Activated naive CD8-positive, alpha-beta T cell (primary cell): ENCODE measurements around the gene OR56B1.
"Not testable (repeated sequence)": the region's sequence is repeated elsewhere in the genome, so short reads cannot be mapped to it uniquely, and the experiment has no call there.

Source experiments
- H3K27ac Mint-ChIP-seq: one replicate; pipeline ENCODE4 v1.8.0; 2021; ENCODE audit warnings: mixed read lengths
- H3K27me3 Mint-ChIP-seq: one replicate; pipeline ENCODE4 v1.8.0; 2021; ENCODE audit warnings: mixed read lengths
- H3K36me3 Mint-ChIP-seq: one replicate; pipeline ENCODE4 v1.8.0; 2021; ENCODE audit warnings: mixed read lengths
- H3K4me1 Mint-ChIP-seq: one replicate; pipeline ENCODE4 v1.8.0; 2021; ENCODE audit warnings: low read depth, mixed read lengths
- H3K4me3 Mint-ChIP-seq: one replicate; pipeline ENCODE4 v1.8.0; 2021; ENCODE audit warnings: mild to moderate bottlenecking, mixed read lengths
- H3K9me3 Mint-ChIP-seq: one replicate; pipeline ENCODE4 v1.8.0; 2021; ENCODE audit warnings: low read depth, mixed read lengths

Gene OR56B1

DNA sequence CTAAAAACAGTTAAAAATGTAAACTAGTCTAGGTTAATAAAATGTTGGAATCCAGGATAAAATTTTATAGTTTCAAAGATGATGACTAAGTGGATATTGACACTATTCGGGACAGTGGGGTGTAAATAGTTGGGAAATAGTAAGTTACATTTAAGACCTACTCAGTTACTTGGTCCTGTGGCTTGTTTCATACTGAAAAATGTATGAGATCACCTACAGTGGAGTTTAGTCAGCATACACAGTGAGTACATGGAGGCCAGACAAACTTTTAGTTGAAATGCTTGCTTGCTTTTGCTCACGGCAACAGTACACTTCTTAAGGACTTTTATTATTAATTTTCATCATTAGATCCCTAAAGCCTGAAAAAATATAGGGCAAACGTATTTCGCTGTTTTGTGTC lies 30.6 kb upstream of the OR56B1 start:
- Mint-ChIP-seq H3K9me3 (no peaks in the 10 kb centered on the region), H3K27me3 (no peaks in the 10 kb centered on the region), H3K4me1 (peaks cover 30% of the 10 kb centered on the region), H3K27ac (peak overlapping the region; percentile 83), H3K36me3 (peaks cover 12% of the 10 kb centered on the region), H3K4me3 (no peak overlapping the region)

DNA sequence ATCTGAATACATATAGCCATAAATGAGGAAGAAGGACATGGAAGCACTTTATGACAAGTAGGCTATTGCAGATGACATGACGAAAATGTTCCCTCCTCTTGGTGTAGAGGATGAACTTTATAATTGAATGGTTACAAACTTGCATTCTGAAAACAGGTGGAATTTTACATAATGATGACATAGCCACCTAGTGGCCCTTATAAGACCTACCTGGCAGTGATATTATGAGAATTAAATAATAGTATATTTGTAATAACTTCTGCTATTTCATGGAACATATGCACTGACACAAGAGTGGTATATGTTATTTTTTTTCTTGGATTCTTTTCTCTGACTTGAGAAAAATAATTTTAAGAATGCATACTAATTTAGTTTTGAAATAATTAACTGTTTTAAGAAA lies 23.7 kb upstream of the OR56B1 start:
- Mint-ChIP-seq H3K9me3 (no peaks in the 10 kb centered on the region), H3K4me1 (peaks cover 4% of the 10 kb centered on the region), H3K36me3 (peaks cover 7% of the 10 kb centered on the region), H3K4me3 (no peak overlapping the region), H3K27ac (peak overlapping the region; percentile 36), H3K27me3 (no peaks in the 10 kb centered on the region)

DNA sequence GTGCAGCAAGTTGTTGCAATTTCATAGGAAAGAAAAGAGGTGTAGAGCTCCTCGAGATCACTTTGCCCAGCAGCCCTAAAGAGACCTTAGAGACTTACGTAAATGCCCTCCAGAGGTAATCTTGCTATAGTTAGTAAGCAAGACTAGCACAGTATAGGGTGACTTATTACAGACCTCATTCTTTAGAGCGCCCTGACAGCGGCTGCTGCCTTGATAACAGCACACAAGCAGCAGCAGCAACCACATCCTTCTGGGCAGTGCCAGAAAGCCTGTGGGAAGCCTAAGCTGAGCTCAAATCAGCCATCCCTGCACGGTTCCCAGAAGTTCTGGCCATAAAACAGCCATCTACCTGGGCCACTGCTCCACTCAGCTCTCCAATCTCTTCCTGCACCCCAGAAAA lies 22.6 kb upstream of the OR56B1 start:
- Mint-ChIP-seq H3K9me3 (peaks cover 4% of the 10 kb centered on the region), H3K4me1 (peaks cover 4% of the 10 kb centered on the region), H3K27ac (no peak overlapping the region), H3K27me3 (no peaks in the 10 kb centered on the region), H3K4me3 (no peak overlapping the region), H3K36me3 (peaks cover 2% of the 10 kb centered on the region)

DNA sequence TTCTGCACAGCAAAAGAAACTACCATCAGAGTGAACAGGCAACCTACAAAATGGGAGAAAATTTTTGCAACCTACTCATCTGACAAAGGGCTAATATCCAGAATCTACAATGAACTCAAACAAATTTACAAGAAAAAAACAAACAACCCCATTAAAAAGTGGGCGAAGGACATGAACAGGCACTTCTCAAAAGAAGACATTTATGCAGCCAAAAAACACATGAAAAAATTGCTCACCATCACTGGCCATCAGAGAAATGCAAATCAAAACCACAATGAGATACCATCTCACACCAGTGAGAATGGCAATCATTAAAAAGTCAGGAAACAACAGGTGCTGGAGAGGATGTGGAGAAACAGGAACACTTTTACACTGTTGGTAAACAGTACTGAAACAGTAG lies 19.7 kb upstream of the OR56B1 start:
- H3K27ac Mint-ChIP-seq, H3K9me3 Mint-ChIP-seq, H3K4me3 Mint-ChIP-seq, H3K4me1 Mint-ChIP-seq, H3K27me3 Mint-ChIP-seq: not testable (repeated sequence)
- H3K36me3 Mint-ChIP-seq, result peaks cover 13% of the 10 kb centered on the region

DNA sequence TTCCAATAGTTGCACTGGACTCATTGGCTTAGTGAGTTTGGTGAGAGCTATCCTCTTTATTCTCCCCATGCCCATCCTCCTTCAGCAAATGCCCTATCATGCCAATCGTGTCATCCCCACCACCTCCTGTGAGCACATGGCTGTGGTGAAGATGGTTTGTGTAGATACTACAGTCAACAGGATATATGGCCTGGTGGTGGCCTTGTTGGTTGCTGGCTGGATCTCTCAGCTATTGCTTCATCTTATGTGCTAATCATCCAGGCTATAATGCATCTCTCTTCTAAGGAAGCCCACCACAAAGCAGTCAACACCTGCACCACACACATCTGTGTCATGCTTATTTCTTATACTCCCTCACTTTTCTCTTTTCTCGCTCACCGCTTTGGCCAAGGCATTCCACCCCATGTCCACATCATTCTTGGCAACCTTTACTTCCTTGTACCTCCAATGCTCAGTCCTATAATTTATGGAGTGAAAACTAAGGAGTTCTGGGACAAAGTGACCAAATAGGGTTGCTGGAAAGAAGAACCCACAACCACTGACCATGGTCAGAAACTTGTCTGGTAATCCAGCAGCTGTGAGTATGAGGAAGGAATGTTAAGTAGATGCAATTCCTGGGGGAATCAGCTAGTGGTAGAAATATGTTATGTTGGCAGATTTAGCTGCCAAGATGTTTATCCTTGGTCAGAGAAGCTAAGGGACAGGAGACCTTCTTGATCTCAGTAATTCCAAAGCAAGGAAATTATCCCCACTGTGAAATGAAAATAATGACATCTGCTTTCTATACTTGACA lies 16.3 kb upstream of the OR56B1 start:
- no peak overlapping the region for H3K27ac Mint-ChIP-seq
- peaks cover 13% of the 10 kb centered on the region for H3K36me3 Mint-ChIP-seq
- H3K4me1 Mint-ChIP-seq, result no peaks in the 10 kb centered on the region
- no peak overlapping the region for H3K4me3 Mint-ChIP-seq
- no peaks in the 10 kb centered on the region for H3K27me3 Mint-ChIP-seq
- peaks cover 4% of the 10 kb centered on the region for H3K9me3 Mint-ChIP-seq

DNA sequence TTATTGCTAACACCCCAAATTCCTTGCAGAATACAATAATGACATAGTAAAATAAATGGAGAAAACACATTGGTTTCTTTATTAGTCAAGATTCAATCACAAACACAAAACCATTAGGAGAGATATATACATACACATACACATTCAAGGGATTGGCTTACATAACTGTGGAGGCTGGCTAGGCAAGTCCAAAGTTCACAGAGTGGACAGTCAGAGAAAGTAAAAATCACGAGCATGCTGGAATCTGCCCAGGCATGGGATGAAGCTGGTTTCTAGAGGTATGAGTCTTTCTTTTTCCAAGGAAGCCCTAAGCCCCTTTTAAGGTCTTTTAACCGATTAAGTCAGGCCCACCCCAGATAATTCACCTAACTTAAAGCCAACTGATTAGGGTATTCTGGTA lies 13.6 kb upstream of the OR56B1 start:
- H3K4me1 Mint-ChIP-seq, result no peaks in the 10 kb centered on the region

DNA sequence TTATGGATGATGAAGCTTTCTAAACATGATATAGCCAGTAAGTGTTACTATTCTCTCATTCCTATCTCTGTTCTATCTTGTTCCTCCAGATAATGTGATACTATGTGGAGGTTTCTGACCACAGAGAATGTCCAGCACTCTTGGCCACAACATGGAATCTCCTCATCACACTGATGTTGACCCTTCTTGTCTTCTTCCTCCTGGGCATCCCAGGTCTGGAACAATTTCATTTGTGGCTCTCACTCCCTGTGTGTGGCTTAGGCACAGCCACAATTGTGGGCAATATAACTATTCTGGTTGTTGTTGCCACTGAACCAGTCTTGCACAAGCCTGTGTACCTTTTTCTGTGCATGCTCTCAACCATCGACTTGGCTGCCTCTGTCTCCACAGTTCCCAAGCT lies 9.9 kb upstream of the OR56B1 start:
- no peak overlapping the region for H3K27ac Mint-ChIP-seq
- H3K27me3 Mint-ChIP-seq, result peaks cover 4% of the 10 kb centered on the region
- H3K4me3 Mint-ChIP-seq, result no peak overlapping the region
- peaks cover 16% of the 10 kb centered on the region for H3K36me3 Mint-ChIP-seq
- no peaks in the 10 kb centered on the region for H3K4me1 Mint-ChIP-seq
- H3K9me3 Mint-ChIP-seq, result no peaks in the 10 kb centered on the region

More for the DNA sequence above, 13.6 kb upstream of the OR56B1 start:
- Mint-ChIP-seq H3K4me3 (no peak overlapping the region), H3K9me3 (peaks cover 3% of the 10 kb centered on the region), H3K27me3 (no peaks in the 10 kb centered on the region), H3K36me3 (peaks cover 17% of the 10 kb centered on the region), H3K27ac (no peak overlapping the region)

DNA sequence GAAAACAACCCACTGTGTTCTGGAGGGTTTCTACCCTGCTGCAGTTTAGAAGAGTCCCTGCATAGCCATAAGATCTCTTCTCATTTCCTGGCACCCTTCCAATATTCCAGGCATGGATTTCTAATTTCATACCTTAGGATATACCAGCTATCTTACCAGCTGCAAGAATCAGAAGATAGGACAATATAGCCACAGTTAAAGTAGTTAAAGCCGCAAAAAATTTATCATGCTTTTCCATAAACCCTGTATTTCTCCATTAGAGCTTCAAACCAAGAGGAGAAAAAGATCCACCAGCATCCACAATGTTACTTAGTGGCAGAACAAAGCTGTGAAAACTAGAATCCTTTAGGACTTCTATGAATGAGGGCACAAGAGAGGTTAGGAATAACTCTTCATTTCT lies 8.6 kb upstream of the OR56B1 start:
- H3K4me1 Mint-ChIP-seq, result no peaks in the 10 kb centered on the region
- H3K27me3 Mint-ChIP-seq, result peaks cover 4% of the 10 kb centered on the region
- H3K4me3 Mint-ChIP-seq, result no peak overlapping the region
- H3K27ac Mint-ChIP-seq, result no peak overlapping the region
- peaks cover 16% of the 10 kb centered on the region for H3K36me3 Mint-ChIP-seq
- H3K9me3 Mint-ChIP-seq, result no peaks in the 10 kb centered on the region

DNA sequence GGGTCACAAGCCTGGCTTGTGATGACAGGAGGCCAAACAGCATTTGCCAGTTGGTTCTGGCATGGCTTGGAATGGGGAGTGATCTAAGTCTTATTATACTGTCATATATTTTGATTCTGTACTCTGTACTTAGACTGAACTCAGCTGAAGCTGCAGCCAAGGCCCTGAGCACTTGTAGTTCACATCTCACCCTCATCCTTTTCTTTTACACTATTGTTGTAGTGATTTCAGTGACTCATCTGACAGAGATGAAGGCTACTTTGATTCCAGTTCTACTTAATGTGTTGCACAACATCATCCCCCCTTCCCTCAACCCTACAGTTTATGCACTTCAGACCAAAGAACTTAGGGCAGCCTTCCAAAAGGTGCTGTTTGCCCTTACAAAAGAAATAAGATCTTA lies 843 bp downstream of the OR56B1 start:
- no peaks in the 10 kb centered on the region for H3K9me3 Mint-ChIP-seq
- no peak overlapping the region for H3K27ac Mint-ChIP-seq
- peaks cover 29% of the 10 kb centered on the region for H3K36me3 Mint-ChIP-seq
- no peaks in the 10 kb centered on the region for H3K4me1 Mint-ChIP-seq
- no peak overlapping the region for H3K4me3 Mint-ChIP-seq
- H3K27me3 Mint-ChIP-seq, result peaks cover 7% of the 10 kb centered on the region

DNA sequence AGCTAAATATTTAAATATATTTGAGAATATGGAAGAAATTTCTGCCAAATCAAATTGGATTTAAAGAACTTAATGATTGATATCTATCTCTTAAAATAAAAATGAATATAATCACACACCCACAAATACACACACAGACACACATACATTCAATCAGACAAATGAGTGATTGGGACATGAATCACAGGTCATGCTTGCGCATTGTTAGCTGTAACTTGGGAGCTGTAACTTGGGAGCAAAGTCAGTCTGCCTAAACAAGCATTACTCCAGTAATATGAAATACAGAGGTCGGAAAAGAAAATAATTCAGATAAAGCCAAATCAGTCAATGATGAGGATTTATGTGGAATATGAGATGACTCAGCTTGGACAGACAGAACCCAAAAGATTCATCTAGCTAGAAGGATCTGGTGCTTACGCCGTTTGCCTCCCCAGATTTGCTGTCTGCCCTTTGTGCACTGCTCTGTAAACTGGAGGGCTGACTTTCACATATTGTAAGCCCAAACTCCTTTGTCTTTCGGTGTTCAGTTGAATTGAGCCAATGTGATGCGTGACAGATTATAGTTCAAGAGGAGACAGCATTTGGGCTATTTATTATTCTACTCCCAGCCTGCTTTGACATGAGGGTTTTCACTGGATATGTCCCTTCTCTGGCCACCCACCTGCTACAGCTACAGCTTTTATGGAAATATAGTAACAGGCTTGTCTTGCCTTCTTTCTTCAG lies 1.6 kb downstream of the OR56B1 start:
- peaks cover 32% of the 10 kb centered on the region for H3K36me3 Mint-ChIP-seq
- no peaks in the 10 kb centered on the region for H3K4me1 Mint-ChIP-seq
- peaks cover 4% of the 10 kb centered on the region for H3K9me3 Mint-ChIP-seq

DNA sequence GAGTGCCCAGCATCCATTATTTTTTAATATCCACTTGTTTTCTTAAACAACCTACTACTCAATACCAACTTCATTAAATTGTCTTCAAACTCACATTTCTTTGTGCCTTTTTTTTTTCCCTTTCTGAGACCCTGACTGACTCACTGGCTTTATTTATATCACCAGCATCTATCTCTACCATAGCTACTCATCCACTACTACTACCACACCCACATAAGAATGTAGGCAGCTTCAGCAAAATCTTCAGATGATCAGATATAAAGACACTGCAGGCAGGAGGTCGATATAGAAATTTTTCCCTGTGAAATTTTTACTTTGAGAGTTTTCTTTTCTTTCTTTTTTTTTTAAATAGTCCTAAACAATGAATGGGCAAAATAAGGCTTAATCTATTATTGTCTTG lies 2.2 kb downstream of the OR56B1 start:
- Mint-ChIP-seq H3K9me3 (peaks cover 10% of the 10 kb centered on the region), H3K36me3 (peaks cover 32% of the 10 kb centered on the region), H3K4me1 (no peaks in the 10 kb centered on the region), H3K27me3 (peaks cover 7% of the 10 kb centered on the region), H3K27ac (no peak overlapping the region), H3K4me3 (no peak overlapping the region)

More for the DNA sequence above, 1.6 kb downstream of the OR56B1 start:
- peaks cover 7% of the 10 kb centered on the region for H3K27me3 Mint-ChIP-seq
- no peak overlapping the region for H3K27ac Mint-ChIP-seq
- H3K4me3 Mint-ChIP-seq, result no peak overlapping the region

DNA sequence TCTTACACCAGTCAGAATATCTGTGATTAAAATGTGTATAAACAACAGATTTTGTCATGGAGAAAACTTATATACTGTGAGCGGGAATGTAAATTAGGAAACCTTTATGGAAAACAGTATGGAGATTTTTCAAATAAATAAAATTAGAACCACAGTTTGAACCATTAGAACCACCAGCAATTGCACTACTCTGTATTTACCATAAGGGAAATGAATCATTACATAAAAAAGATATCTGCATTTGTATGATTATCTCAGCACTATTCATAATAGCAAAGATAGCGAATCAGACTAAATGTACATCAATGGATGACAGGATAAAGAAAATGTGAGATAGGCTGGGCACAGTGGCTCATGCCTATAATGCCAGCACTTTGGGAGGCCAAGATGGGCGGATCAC lies 10.4 kb downstream of the OR56B1 start:
- H3K9me3 Mint-ChIP-seq, result peaks cover 19% of the 10 kb centered on the region

DNA sequence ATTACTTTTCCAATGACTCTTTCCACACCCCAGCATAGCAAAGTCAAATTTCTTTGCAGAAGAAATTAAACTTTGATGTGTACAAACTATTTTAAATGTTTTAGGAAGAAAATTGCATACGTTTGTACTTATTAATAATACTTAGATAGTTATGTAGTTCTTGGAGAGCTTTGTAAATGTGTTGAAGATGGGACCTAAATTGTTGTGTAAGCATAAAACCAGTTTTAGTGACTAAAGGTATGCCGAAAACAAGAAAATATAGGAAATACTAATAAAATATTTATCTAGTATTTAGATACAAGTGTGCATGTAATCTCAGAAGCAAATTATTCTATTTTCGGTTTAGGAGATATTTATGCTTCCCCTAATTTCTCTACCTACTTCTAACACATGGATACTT lies 13.6 kb downstream of the OR56B1 start:
- no peaks in the 10 kb centered on the region for H3K27me3 Mint-ChIP-seq
- no peaks in the 10 kb centered on the region for H3K36me3 Mint-ChIP-seq

More for the DNA sequence above, 10.4 kb downstream of the OR56B1 start:
- no peaks in the 10 kb centered on the region for H3K4me1 Mint-ChIP-seq
- H3K27ac Mint-ChIP-seq, result no peak overlapping the region
- H3K4me3 Mint-ChIP-seq, result no peak overlapping the region
- H3K36me3 Mint-ChIP-seq, result peaks cover 6% of the 10 kb centered on the region
- no peaks in the 10 kb centered on the region for H3K27me3 Mint-ChIP-seq

DNA sequence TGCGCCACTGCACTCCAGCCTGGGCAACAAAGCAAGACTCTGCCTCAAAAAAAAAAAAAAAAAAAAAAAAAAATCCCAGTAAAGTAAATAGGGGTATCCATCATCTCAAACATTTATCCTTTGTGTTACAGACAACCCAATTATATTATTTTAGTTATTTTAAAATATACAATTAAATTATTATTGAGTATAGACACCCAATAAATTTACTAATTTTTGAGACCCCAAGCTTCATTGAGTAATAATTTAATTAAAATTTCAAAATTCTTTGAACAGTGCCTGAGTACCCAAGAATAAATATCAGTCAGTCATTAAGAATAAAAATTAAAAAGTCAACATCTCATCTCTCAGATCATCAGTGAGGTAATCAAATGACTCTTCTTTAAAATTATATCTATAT lies 17.7 kb downstream of the OR56B1 start, which contains the start of gene OR52N4:
OR52N4 (plus strand) TSS at position 301 of the 400 bp plus-strand sequence. CDS start 498 bp downstream, outside the sequence.
- no peaks in the 10 kb centered on the region for H3K9me3 Mint-ChIP-seq
- no peaks in the 10 kb centered on the region for H3K27me3 Mint-ChIP-seq
- peaks cover 5% of the 10 kb centered on the region for H3K36me3 Mint-ChIP-seq
- no peak within 1 kb of the TSS for H3K4me3 Mint-ChIP-seq
- H3K27ac Mint-ChIP-seq, result no peak within 1 kb of the TSS
- H3K4me1 Mint-ChIP-seq, result no peaks in the 10 kb centered on the region

More for the DNA sequence above, 13.6 kb downstream of the OR56B1 start:
- Mint-ChIP-seq H3K27ac (no peak overlapping the region), H3K4me1 (no peaks in the 10 kb centered on the region), H3K9me3 (no peaks in the 10 kb centered on the region), H3K4me3 (no peak overlapping the region)

DNA sequence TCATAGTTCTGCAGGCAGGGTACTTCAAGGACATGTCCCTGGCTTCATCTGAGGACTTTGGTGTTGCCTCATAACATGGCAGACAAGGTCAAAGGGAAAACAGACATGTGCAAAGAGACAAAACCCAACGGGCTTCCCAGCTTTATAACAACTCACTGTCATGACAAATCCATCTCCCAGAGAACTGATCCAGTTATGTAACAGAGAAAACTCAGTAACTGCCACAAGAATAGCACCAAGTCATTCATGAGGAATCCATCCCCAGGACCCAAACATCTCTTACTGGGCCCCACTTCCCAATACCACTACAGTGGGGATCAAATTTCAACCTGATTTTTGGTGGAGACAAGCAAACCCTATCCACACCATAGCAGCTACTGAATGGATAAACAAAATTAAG lies 30.8 kb downstream of the OR56B1 start:
- Mint-ChIP-seq H3K9me3 (no peaks in the 10 kb centered on the region), H3K27ac (no peak overlapping the region), H3K27me3 (peaks cover 1% of the 10 kb centered on the region), H3K36me3 (no peaks in the 10 kb centered on the region), H3K4me1 (no peaks in the 10 kb centered on the region), H3K4me3 (no peak overlapping the region)
